WTC11 (cell line): Measurements from ENCODE around the gene KLHDC8A. TPM values are rescaled to one million over a fixed set of nuclear protein-coding genes. Genes with fewer than 3 reads are reported as not detected.

Source experiments
- ATAC-seq: fragments of 200-7000 bp; cut with Tn5 transposase; 2 replicates; pipeline ENCODE4 v1.10.0; 2021; ENCODE audit warnings: mild to moderate bottlenecking, moderate library complexity
- CTCF ChIA-PET: fragments of 300-600 bp; sonication (Branson Sonifier 250); formaldehyde crosslinking; loops from one replicate; lab custom pipeline; 2021; ENCODE audit warnings: antibody characterized with exemption; lab: Charles Lee
- POLR2A ChIA-PET: fragments of 350-600 bp; sonication (Branson Sonifier 250); formaldehyde crosslinking; loops from one replicate; lab custom pipeline; 2021; ENCODE audit warnings: antibody characterized with exemption; lab: Charles Lee
- DNase-seq: peaks from one replicate; pipeline ENCODE4 v3.0.0; 2021; ENCODE audit warnings: low spot score
- H3K27ac Mint-ChIP-seq: 2 replicates; pipeline ENCODE4 v1.8.0; 2021; ENCODE audit warnings: mixed read lengths
- H3K27me3 Mint-ChIP-seq: 2 replicates; pipeline ENCODE4 v1.8.0; 2021; ENCODE audit warnings: low read depth, mild to moderate bottlenecking, moderate library complexity, mixed read lengths
- H3K36me3 Mint-ChIP-seq: 2 replicates; pipeline ENCODE4 v1.8.0; 2021; ENCODE audit warnings: mixed read lengths
- H3K4me1 Mint-ChIP-seq: 2 replicates; pipeline ENCODE4 v1.8.0; 2022; ENCODE audit warnings: mixed read lengths
- H3K4me3 Mint-ChIP-seq: 2 replicates; pipeline ENCODE4 v1.8.0; 2021; ENCODE audit warnings: mild to moderate bottlenecking, moderate library complexity, mixed read lengths
- H3K9me3 Mint-ChIP-seq: 2 replicates; pipeline ENCODE4 v1.8.0; 2021; ENCODE audit warnings: mixed read lengths
- AFF4 ChIP-seq: sonication (generic); formaldehyde crosslinking; IDR thresholded peaks from 2 replicates; pipeline ENCODE4 v1.8.1; 2023; ENCODE audit warnings: mild to moderate bottlenecking, missing genetic modification reagents, borderline replicate concordance
- CREM ChIP-seq: sonication (generic); formaldehyde crosslinking; IDR thresholded peaks from 2 replicates; pipeline ENCODE4 v1.8.1; 2022; ENCODE audit warnings: mild to moderate bottlenecking, missing genetic modification reagents, moderate library complexity
- E2F5 ChIP-seq: sonication (generic); formaldehyde crosslinking; IDR thresholded peaks from 2 replicates; pipeline ENCODE4 v1.8.1; 2022; ENCODE audit warnings: mild to moderate bottlenecking, moderate library complexity, missing genetic modification reagents
- FOXK1 ChIP-seq: sonication (generic); formaldehyde crosslinking; IDR thresholded peaks from 2 replicates; pipeline ENCODE4 v1.8.0; 2022; ENCODE audit warnings: mild to moderate bottlenecking, moderate library complexity, missing genetic modification reagents
- FOXP1 ChIP-seq: sonication (generic); formaldehyde crosslinking; IDR thresholded peaks from 2 replicates; pipeline ENCODE4 v1.8.0; 2022; ENCODE audit warnings: missing genetic modification reagents, mild to moderate bottlenecking, moderate library complexity, borderline replicate concordance
- GRHL2 ChIP-seq: fragments of 250-450 bp; sonication (Bioruptor Pico); IDR thresholded peaks from 2 replicates; pipeline ENCODE4 v1.8.0; 2022; ENCODE audit warnings: mild to moderate bottlenecking, moderate library complexity; ENCODE audit not compliant: insufficient replicate concordance, severe bottlenecking
- GTF2I ChIP-seq: fragments of 250-450 bp; sonication (Bioruptor Pico); conservative IDR thresholded peaks from 2 replicates; pipeline ENCODE4 v1.4.0; 2021; ENCODE audit warnings: mild to moderate bottlenecking
- JUN ChIP-seq: sonication (generic); formaldehyde crosslinking; IDR thresholded peaks from 2 replicates; pipeline ENCODE4 v1.8.0; 2023; ENCODE audit warnings: mild to moderate bottlenecking, missing genetic modification reagents
- MLX ChIP-seq: sonication (generic); formaldehyde crosslinking; IDR thresholded peaks from 2 replicates; pipeline ENCODE4 v1.8.1; 2023; ENCODE audit warnings: mild to moderate bottlenecking, missing genetic modification reagents, moderate library complexity
- MYBL2 ChIP-seq: sonication (generic); formaldehyde crosslinking; IDR thresholded peaks from 2 replicates; pipeline ENCODE4 v1.8.1; 2023; ENCODE audit warnings: mild to moderate bottlenecking, moderate library complexity, missing genetic modification reagents
- NFE2L1 ChIP-seq: sonication (generic); formaldehyde crosslinking; IDR thresholded peaks from 2 replicates; pipeline ENCODE4 v1.8.1; 2023; ENCODE audit warnings: missing genetic modification reagents
- NR1H2 ChIP-seq: sonication (generic); formaldehyde crosslinking; IDR thresholded peaks from 2 replicates; pipeline ENCODE4 v1.9.0; 2021; ENCODE audit warnings: mild to moderate bottlenecking, moderate library complexity, missing genetic modification reagents
- PRRX2 ChIP-seq: fragments of 250-450 bp; sonication (Bioruptor Pico); IDR thresholded peaks from 2 replicates; pipeline ENCODE4 v1.8.0; 2021; ENCODE audit warnings: mild to moderate bottlenecking
- SMAD4 ChIP-seq: sonication (generic); formaldehyde crosslinking; IDR thresholded peaks from 2 replicates; pipeline ENCODE4 v1.8.0; 2022; ENCODE audit warnings: mild to moderate bottlenecking, missing genetic modification reagents
- USF1 ChIP-seq: sonication (generic); formaldehyde crosslinking; IDR thresholded peaks from 2 replicates; pipeline ENCODE4 v1.8.0; 2022; ENCODE audit warnings: mild to moderate bottlenecking, missing genetic modification reagents
- USF2 ChIP-seq: sonication (generic); formaldehyde crosslinking; IDR thresholded peaks from 2 replicates; pipeline ENCODE4 v1.8.1; 2023; ENCODE audit warnings: mild to moderate bottlenecking, missing genetic modification reagents, moderate library complexity
- ZNF281 ChIP-seq: sonication (generic); formaldehyde crosslinking; IDR thresholded peaks from 2 replicates; pipeline ENCODE4 v1.8.0; 2023; ENCODE audit warnings: mild to moderate bottlenecking, missing genetic modification reagents
- total RNA-seq: library from RNA; stranded (reverse); gene quantifications from 3 replicates; pipeline ENCODE4 v1.2.3, GENCODE V29; 2021

The KLHDC8A gene
- total RNA-seq, 1 experiment from 2014 or later: 1.7 TPM

GRCh38 chr1:205321959-205322283, 34.8 kb downstream of the KLHDC8A start (continued):
- no peak for TF ChIP-seq USF2 (CRISPR knock-in tag)
- no peak for TF ChIP-seq GTF2I (CRISPR knock-in tag)
- TF ChIP-seq AFF4 (CRISPR knock-in tag): no peak
- no peak for TF ChIP-seq NR1H2 (CRISPR knock-in tag)
- no peak for TF ChIP-seq MLX (CRISPR knock-in tag)
- TF ChIP-seq JUN (CRISPR knock-in tag): no peak

- H3K36me3 Mint-ChIP-seq: peaks cover 19% of the 10 kb centered on the region
- ATAC-seq: peak; percentile 88
- H3K27ac Mint-ChIP-seq: peak within 1 kb of the TSS; percentile 68
- H3K4me3 Mint-ChIP-seq: peak within 1 kb of the TSS; percentile 96
- H3K27me3 Mint-ChIP-seq: peaks cover 38% of the 10 kb centered on the region
- ChIA-PET CTCF (interaction anchor here (0.8 to 13.8 kb wide), 10 partner anchors 15 to 332 kb away, joined by 3 to 684 read pairs (median 6); no protein-coding TSS in a partner anchor), POLR2A (interaction anchor here (0.5 to 10.5 kb wide), 13 partner anchors 8 to 126 kb away, joined by 3 to 186 read pairs (median 3); no protein-coding TSS in a partner anchor)
- H3K9me3 Mint-ChIP-seq: no peaks in the 10 kb centered on the region
- peak; percentile 98 for DNase-seq
- H3K4me1 Mint-ChIP-seq: peaks cover 60% of the 10 kb centered on the region
- no peak for TF ChIP-seq PRRX2 (CRISPR knock-in tag)
- 0 out of 2 replicates have a peak, but pooled peaks have one; percentile 25 for TF ChIP-seq E2F5
- TF ChIP-seq GRHL2 (CRISPR knock-in tag): no peak
- TF ChIP-seq JUN (CRISPR knock-in tag): no peak
- peak; percentile 59; the same call in 1 of the 2 replicates for TF ChIP-seq NR1H2 (CRISPR knock-in tag)
- TF ChIP-seq ZNF281 (CRISPR knock-in tag): peak; percentile 83; the same call in 1 of the 2 replicates
- TF ChIP-seq NFE2L1 (CRISPR knock-in tag): peak; percentile 77; the same call in 1 of the 2 replicates
- TF ChIP-seq FOXP1 (CRISPR knock-in tag): peak; percentile 62
- peak; percentile 61; the same call in 1 of the 2 replicates for TF ChIP-seq FOXK1 (CRISPR knock-in tag)
- peak; percentile 94 for TF ChIP-seq USF1 (CRISPR knock-in tag)
- TF ChIP-seq AFF4 (CRISPR knock-in tag): 0 out of 2 replicates have a peak, but pooled peaks have one; percentile 49
- TF ChIP-seq MYBL2 (CRISPR knock-in tag): 0 out of 2 replicates have a peak, but pooled peaks have one; percentile 31
- TF ChIP-seq SMAD4 (CRISPR knock-in tag): 0 out of 2 replicates have a peak, but pooled peaks have one; percentile 17
- TF ChIP-seq CREM (CRISPR knock-in tag): peak; percentile 57; the same call in 1 of the 2 replicates
These were observed 35.4 kb downstream of the KLHDC8A start, which contains the start of gene NUAK2 for GRCh38 chr1:205321162-205321958. TSS of gene NUAK2 (minus strand) at chr1:205321745. CDS start at chr1:205321628, 117 bp downstream.
